Measurements from ENCODE around the gene C5orf63.
"Not testable (repeated sequence)": the region's sequence is repeated elsewhere in the genome, so short reads cannot be mapped to it uniquely, and the experiment has no call there.

C5orf63 gene

GRCh38 chr5:127030259-127031146 is 42.8 kb downstream of the C5orf63 start, which contains the start of gene MARCHF3:
MARCHF3 (minus strand) TSS chr5:127030558; CDS start chr5:126918171, 112,387 bp downstream.
- DNase-seq = peak; percentile 96

DNA sequence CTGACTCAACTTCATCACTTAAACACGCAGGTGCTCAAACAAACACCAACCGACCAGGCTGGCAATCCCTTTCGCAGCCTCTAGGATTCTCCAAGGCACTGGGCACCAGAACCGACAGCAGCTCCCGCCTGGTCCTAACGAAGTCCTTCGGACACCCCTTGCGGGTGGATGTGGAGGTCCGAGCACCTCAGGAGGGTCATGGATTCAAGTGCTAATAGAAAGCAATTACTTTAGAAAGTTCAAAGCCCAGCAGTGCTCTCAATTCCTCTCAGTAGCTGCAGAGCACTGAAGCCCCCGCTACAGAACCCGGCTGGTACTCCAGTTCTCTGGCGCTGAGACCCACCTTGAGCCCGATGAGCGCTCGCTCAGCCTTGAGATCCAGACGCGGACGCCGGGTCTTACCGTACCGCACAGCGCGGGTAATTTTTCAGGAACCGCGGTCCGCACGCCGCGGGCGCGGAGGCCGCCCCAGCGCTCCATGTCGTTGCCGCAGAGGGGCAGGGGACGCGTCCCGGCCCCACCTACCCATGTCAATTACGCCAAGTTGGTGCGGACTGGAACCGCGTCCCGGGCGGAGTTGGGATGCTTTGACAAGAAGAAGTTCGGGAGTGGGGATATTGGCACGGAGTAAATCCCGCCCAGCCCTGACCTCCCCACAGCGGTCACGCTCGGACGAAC is 43.6 kb downstream of the C5orf63 start:
- peak; percentile 65 for DNase-seq

- DNase-seq = no peak
Measured at GRCh38 chr5:127028822-127029457, 44.4 kb downstream of the C5orf63 start.

GRCh38 chr5:127027539-127027938 is 45.8 kb downstream of the C5orf63 start:
- no peak for DNase-seq

GRCh38 chr5:127026166-127026565 is 47.1 kb downstream of the C5orf63 start:
- no peak for DNase-seq

GRCh38 chr5:127025467-127025866 is 47.8 kb downstream of the C5orf63 start:
- no peak for DNase-seq

GRCh38 chr5:127024821-127025220 is 48.5 kb downstream of the C5orf63 start:
- no peak for DNase-seq

GRCh38 chr5:127023552-127024191 is 49.6 kb downstream of the C5orf63 start:
- DNase-seq = not testable (repeated sequence)

- DNase-seq = no peak
Measured at GRCh38 chr5:127022846-127023245, 50.5 kb downstream of the C5orf63 start.

GRCh38 chr5:127019928-127020327 is 53.4 kb downstream of the C5orf63 start:
- DNase-seq = no peak

DNA sequence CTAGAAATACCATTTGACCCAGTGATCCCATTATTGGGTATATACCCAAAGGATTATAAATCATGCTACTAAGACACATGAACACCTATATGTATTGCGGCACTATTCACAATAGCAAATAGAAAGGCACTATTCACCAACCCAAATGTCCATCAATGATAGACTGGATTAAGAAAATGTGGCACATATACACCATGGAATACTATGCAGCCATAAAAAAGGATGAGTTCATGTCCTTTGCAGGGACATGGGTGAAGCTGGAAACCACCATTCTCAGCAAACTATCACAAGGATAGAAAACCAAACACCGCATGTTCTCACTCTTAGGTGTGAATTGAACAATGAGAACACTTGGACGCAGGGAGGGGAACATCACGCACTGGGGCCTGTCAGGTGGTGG is 56.6 kb downstream of the C5orf63 start:
- DNase-seq = not testable (repeated sequence)

- no peak for DNase-seq
Measured at GRCh38 chr5:127015716-127016115, 57.6 kb downstream of the C5orf63 start.

DNA sequence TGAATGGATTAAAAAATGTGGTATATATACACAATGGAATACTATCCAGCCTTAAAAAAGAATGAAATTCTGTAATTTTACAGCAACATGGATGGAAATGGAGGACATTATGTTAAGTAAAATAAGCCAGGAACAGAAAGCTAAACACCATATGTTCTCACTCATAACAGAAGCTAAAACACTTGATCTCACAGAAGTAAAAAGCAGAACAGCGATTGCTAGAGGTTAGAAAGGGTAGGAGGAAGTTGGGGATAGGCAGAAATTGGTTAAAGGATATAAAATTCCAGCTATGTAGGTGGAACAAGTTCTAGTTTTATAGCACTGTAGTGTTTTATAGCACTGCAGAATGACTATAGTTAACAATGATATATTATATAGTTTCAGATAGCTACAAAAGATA is 58.7 kb downstream of the C5orf63 start:
- DNase-seq = no peak

DNA sequence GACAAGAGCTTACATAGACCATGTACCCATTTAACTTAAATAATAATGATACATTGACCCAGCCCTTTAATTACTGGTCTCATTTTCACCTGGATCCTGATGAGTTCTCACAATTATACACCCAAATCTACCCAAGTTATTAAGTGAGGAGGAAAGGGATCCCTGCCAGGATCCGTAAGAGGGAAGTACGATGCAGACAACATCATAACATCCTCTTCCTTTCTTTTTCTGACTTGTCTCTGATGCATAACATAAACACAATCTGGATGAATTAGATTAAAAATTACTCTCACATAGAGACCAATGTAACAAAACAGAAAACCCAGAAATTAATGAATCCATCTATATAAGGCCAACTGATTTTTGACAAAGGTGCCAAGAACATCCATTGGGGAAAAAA is 59.9 kb downstream of the C5orf63 start:
- DNase-seq = no peak

DNA sequence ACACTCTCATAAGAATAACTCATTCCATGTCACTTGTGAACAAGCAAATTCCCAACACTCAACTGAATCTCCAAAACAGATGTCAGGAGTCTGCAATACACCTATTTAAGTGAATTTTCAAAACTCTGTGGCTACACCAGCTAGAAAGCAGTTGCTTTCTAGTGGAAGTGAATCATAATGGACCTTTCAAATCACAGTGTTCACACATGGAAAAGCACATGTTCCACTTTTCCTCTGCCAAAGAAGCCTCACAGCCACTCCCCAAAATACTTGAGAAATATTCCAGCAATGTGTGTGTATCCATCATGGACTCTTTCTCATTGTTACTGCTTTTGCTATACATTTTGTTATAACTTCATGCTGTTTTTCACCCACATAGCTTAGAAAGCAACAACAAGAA is 60.4 kb downstream of the C5orf63 start:
- DNase-seq = no peak

- DNase-seq = no peak
Measured at GRCh38 chr5:127011961-127012644, 61.2 kb downstream of the C5orf63 start.

- DNase-seq = no peak
Measured at GRCh38 chr5:127011153-127011552, 62.1 kb downstream of the C5orf63 start.

DNA sequence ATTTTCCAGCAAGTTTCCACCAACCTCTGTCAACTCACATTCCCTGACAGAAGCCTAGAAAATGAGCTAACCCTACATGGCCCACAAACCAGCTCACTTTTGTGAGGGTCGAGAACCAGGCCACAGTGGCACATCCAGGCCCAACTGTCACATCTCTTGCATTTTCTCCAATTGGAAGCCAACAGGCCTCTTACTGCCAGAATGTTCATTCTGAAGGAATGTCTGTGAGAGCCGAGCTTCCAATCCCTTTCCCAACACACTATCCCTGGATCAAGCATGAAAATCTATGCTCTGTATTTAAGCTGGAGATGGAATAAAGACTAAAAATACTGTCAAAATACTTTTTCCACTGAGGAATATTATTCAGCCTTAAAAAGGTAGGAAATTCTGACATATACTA is 62.9 kb downstream of the C5orf63 start:
- no peak for DNase-seq

DNA sequence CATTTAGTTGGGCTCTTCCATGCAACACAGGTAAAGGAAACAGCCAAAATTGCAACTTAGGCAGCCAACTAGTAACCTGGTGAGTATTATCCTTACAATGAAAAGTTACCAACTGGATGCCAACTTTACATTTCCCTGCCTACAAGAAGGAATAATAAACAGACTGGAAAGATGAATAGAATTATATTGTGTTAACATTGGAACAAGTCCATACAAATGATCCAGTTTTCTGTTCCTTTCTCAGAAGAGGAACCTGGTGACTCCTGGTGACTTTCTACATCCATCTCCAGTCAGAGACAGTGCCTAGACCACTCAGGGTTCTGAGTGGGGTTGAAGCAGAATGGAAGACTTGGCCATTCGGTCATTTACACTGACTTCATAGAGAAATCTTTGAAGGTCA is 63.5 kb downstream of the C5orf63 start:
- DNase-seq = no peak

- DNase-seq = no peak
Measured at GRCh38 chr5:127008300-127008975, 64.9 kb downstream of the C5orf63 start.

DNA sequence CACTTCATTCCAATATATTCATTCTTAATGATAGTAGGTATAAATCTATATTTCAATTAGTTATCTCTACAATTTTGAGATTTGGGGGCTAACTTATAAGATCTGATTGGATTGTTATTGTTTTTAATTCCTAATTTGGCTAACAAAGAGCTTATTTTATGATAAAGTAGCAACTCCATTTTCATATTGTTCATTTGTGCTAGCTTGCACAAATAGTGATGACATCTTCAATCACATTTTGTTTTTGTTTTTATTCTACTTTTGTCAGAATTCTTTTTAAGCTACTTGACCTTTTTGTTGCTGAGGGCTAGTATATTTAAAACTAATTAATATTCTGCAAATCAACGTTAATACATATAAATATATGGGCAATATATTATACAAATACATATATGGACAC is 65.8 kb downstream of the C5orf63 start:
- no peak for DNase-seq

- no peak for DNase-seq
Measured at GRCh38 chr5:127006744-127007143, 66.6 kb downstream of the C5orf63 start.
